Hematopoietic multipotent progenitor cell treated with erythropoietin and hydrocortisone succinate and interleukin-3 and kit ligand, for 8 days (in vitro differentiated cells): ENCODE measurements around the gene ACTRT2.

Source experiments
- DNase-seq: peaks from one replicate; pipeline ENCODE4 v3.0.0-alpha.2; 2015

The ACTRT2 gene

GRCh38 chr1:3070644-3071564 is 49.6 kb downstream of the ACTRT2 start:
- no peak for DNase-seq

- no peak for DNase-seq
Observed at GRCh38 chr1:3071565-3072390, 50.5 kb downstream of the ACTRT2 start.
